HCT116 (cell line): ENCODE results near the gene OR2L8. TPM values are rescaled to one million over a fixed set of nuclear protein-coding genes. Genes with fewer than 3 reads are reported as not detected.

ENCODE experiments used
- ATAC-seq: fragments of 200-7000 bp; cut with Tn5 transposase; 2 replicates; pipeline ENCODE4 v1.9.1; 2020; ENCODE audit warnings: mild to moderate bottlenecking, moderate library complexity
- Bru-seq: library from RNA; stranded (reverse); fragments of 400-500 nt; gene quantifications from one replicate; lab custom pipeline; 2021; lab: Mats Ljungman, UMichigan
- BruChase-seq, 2 experiments: library from RNA; stranded (reverse); fragments of 400-500 nt; gene quantifications; one replicate each; lab custom pipeline; 2021; lab: Mats Ljungman, UMichigan
- BruUV-seq: library from RNA; stranded (reverse); fragments of 400-500 nt; replicated peaks from 2 replicates; lab custom pipeline; 2021; lab: Mats Ljungman, UMichigan
- CTCF ChIA-PET: fragments of 300-600 bp; sonication (Branson Sonifier 250); formaldehyde crosslinking; loops from one replicate; lab custom pipeline; 2021; ENCODE audit warnings: antibody characterized with exemption; lab: Charles Lee
- POLR2A ChIA-PET: fragments of 300-600, 350-600 bp; sonication (Branson Sonifier 250); formaldehyde crosslinking; loops from one replicate; lab custom pipeline; 2021; ENCODE audit warnings: antibody characterized with exemption; lab: Charles Lee
- RAD21 ChIA-PET, 2 experiments: fragments of 300-600 bp; sonication (Branson Sonifier 250); formaldehyde crosslinking; loops; one replicate each; lab custom pipeline; 2023; ENCODE audit warnings: low total read pairs in 2 of 2; ENCODE audit not compliant: uncharacterized antibody in 2 of 2, unreplicated experiment in 2 of 2, low non-redundant PET in 1 of 2; lab: Charles Lee
- DNase-seq: peaks from one replicate; pipeline ENCODE4 v3.0.0-alpha.2; 2010; ENCODE audit warnings: low read depth, low spot score
- H2AFZ ChIP-seq: fragments of 200-600 bp; shearing (Covaris generic), sonication (generic); 2 replicates; pipeline ENCODE4 v1.6.1; 2017; ENCODE audit warnings: low read depth, mixed run types, mixed read lengths, antibody characterized with exemption, low read length; ENCODE audit not compliant: poor library complexity, severe bottlenecking
- H3K27ac ChIP-seq: 2 replicates; pipeline ENCODE4 v1.5.1; 2012; ENCODE audit warnings: low read depth, low read length
- H3K27me3 ChIP-seq: fragments of 200-600 bp; sonication (generic); 2 replicates; pipeline ENCODE4 v1.6.1; 2016; ENCODE audit warnings: mixed run types, low read length, mixed read lengths; ENCODE audit not compliant: insufficient read depth
- H3K36me3 ChIP-seq, 2 experiments: fragments of 200-500 bp in 1 of 2; fragments of 200-600 bp in 1 of 2; sonication (Bioruptor generic) in 1 of 2; sonication (generic) in 1 of 2; 2 replicates each; pipeline versions ENCODE4 v1.5.1 to v1.6.1; 2014 to 2016; ENCODE audit warnings: low read length in 2 of 2, inconsistent platforms in 1 of 2, mixed read lengths in 1 of 2, mixed run types in 1 of 2; ENCODE audit not compliant: insufficient read depth in 2 of 2, control insufficient read depth in 1 of 2
- H3K4me1 ChIP-seq, 2 experiments: fragments of 200-600 bp in 1 of 2; sonication (generic) in 1 of 2; 2 replicates each; pipeline versions ENCODE4 v1.5.1 to v1.6.1; 2012 to 2017; ENCODE audit warnings: low read length in 2 of 2, inconsistent platforms in 1 of 2, mild to moderate bottlenecking in 1 of 2, mixed read lengths in 1 of 2, mixed run types in 1 of 2, moderate library complexity in 1 of 2; ENCODE audit not compliant: insufficient read depth in 2 of 2, control insufficient read depth in 1 of 2
- H3K4me2 ChIP-seq: fragments of 200-600 bp; sonication (generic); 2 replicates; pipeline ENCODE4 v1.6.1; 2017; ENCODE audit warnings: mixed run types, low read length, mixed read lengths
- H3K4me3 ChIP-seq, 2 experiments: fragments of 200-600 bp in 1 of 2; sonication (generic) in 1 of 2; replicated peaks in 1 of 2; 2 replicates each; pipeline ENCODE4 v1.5.1; 2011 to 2016; ENCODE audit warnings: low read length in 2 of 2, control low read depth in 1 of 2, low read depth in 1 of 2, mild to moderate bottlenecking in 1 of 2, mixed read lengths in 1 of 2, mixed run types in 1 of 2
- H3K79me2 ChIP-seq: fragments of 200-600 bp; sonication (generic); 2 replicates; pipeline ENCODE4 v1.6.1; 2017; ENCODE audit warnings: mild to moderate bottlenecking, mixed run types, low read length, moderate library complexity, mixed read lengths; ENCODE audit not compliant: insufficient read depth
- H3K9ac ChIP-seq: fragments of 200-600 bp; sonication (generic); 2 replicates; pipeline ENCODE4 v1.6.1; 2016; ENCODE audit warnings: low read length, mixed read lengths
- H3K9me2 ChIP-seq: fragments of 200-600 bp; sonication (generic), shearing (Covaris generic); 2 replicates; pipeline ENCODE4 v1.6.1; 2017; ENCODE audit warnings: mixed run types, mild to moderate bottlenecking, moderate library complexity; ENCODE audit not compliant: insufficient read depth
- H3K9me3 ChIP-seq, 2 experiments: fragments of 200-500 bp in 1 of 2; fragments of 200-600 bp in 1 of 2; sonication (Bioruptor generic) in 1 of 2; sonication (generic) in 1 of 2; 2 replicates each; pipeline ENCODE4 v1.6.1; 2014 to 2017; ENCODE audit warnings: low read length in 2 of 2, mixed read lengths in 2 of 2, inconsistent platforms in 1 of 2, low read depth in 1 of 2, mild to moderate bottlenecking in 1 of 2, mixed run types in 1 of 2, moderate library complexity in 1 of 2; ENCODE audit not compliant: control insufficient read depth in 1 of 2, insufficient read depth in 1 of 2
- H4K20me1 ChIP-seq: fragments of 200-600 bp; sonication (generic), shearing (Covaris generic); 2 replicates; pipeline ENCODE4 v1.6.1; 2017; ENCODE audit warnings: mixed run types, mild to moderate bottlenecking, moderate library complexity; ENCODE audit not compliant: insufficient read depth
- CEBPB ChIP-seq: IDR thresholded peaks from 2 replicates; pipeline ENCODE4 v1.6.1; 2012; ENCODE audit warnings: low read depth
- CTCF ChIP-seq, 3 experiments: fragments of 200-600 bp in 1 of 3; sonication (generic) in 1 of 3; IDR thresholded peaks in 2 of 3; conservative IDR thresholded peaks in 1 of 3; 2 replicates each; pipeline ENCODE4 v1.5.1; 2012 to 2017; ENCODE audit warnings: low read depth in 2 of 3, low read length in 2 of 3, antibody characterized with exemption in 1 of 3, borderline replicate concordance in 1 of 3, control low read depth in 1 of 3, mild to moderate bottlenecking in 1 of 3, mixed read lengths in 1 of 3, mixed run types in 1 of 3, moderate library complexity in 1 of 3; ENCODE audit not compliant: insufficient read depth in 1 of 3
- EGR1 ChIP-seq: IDR thresholded peaks from 2 replicates; pipeline ENCODE4 v1.6.1; 2012; ENCODE audit warnings: low read depth
- EZH2 ChIP-seq: fragments of 200-600 bp; sonication (generic); IDR thresholded peaks from 2 replicates; pipeline ENCODE4 v1.6.1; 2017; ENCODE audit warnings: antibody characterized with exemption, mixed run types
- EZH2phosphoT487 ChIP-seq: fragments of 200-600 bp; IDR thresholded peaks from 2 replicates; pipeline ENCODE4 v1.6.1; 2018; ENCODE audit warnings: antibody characterized with exemption, borderline replicate concordance
- FOSL1 ChIP-seq: IDR thresholded peaks from 2 replicates; pipeline ENCODE4 v1.6.1; 2012; ENCODE audit warnings: low read depth
- JUND ChIP-seq: IDR thresholded peaks from 2 replicates; pipeline ENCODE4 v1.6.1; 2012
- POLR2A ChIP-seq: IDR thresholded peaks from 2 replicates; pipeline ENCODE4 v1.7.0; 2011; ENCODE audit warnings: borderline replicate concordance; ENCODE audit not compliant: insufficient read depth, insufficient read length; ENCODE audit errors: extremely low read depth
- SIN3A ChIP-seq: IDR thresholded peaks from 2 replicates; pipeline ENCODE4 v1.6.1; 2012; ENCODE audit warnings: low read depth
- ZFX ChIP-seq: fragments of 450-650 bp; IDR thresholded peaks from 2 replicates; pipeline ENCODE4 v1.6.1; 2017
- ZNF274 ChIP-seq: fragments of 200-500 bp; sonication (Bioruptor generic); IDR thresholded peaks from 2 replicates; pipeline ENCODE4 v1.6.1; 2014; ENCODE audit warnings: mild to moderate bottlenecking, low read depth, low read length, inconsistent platforms
- intact Hi-C: fragments of 100-400 bp; cut with micrococcal nuclease; formaldehyde crosslinking; loops from 2 replicates; pipeline ENCODE4 v1.10.0; 2022
- long read RNA-seq: library from polyadenylated mRNA; unstranded; transcript quantifications from one replicate; pipeline ENCODE4 v2.0.0, GENCODE V29; 2021; ENCODE audit not compliant: unreplicated experiment
- polyA plus RNA-seq: library from polyadenylated mRNA; unstranded; fragments of >200 nt; gene quantifications from 2 replicates; pipeline ENCODE4 v1.2.1, GENCODE V29; 2012; ENCODE audit warnings: missing spikeins
- total RNA-seq: library from RNA; stranded (reverse); gene quantifications from one replicate; pipeline ENCODE4 v1.2.1, GENCODE V29; 2021; ENCODE audit not compliant: unreplicated experiment
- TF ChIP-seq, protein P1 (sequence below): IDR thresholded peaks from 2 replicates; pipeline ENCODE4 v1.6.1; 2012

Gene OR2L8, protein sequence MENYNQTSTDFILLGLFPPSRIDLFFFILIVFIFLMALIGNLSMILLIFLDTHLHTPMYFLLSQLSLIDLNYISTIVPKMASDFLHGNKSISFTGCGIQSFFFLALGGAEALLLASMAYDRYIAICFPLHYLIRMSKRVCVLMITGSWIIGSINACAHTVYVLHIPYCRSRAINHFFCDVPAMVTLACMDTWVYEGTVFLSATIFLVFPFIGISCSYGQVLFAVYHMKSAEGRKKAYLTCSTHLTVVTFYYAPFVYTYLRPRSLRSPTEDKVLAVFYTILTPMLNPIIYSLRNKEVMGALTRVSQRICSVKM
- total RNA-seq (not detected), Bru-seq, nascent RNA (not detected), BruChase-seq, experiment 1, labeled RNA remaining after a 6-hour chase (not detected), BruChase-seq, experiment 2, labeled RNA remaining after a 2-hour chase (not detected)
- not detected in 2 replicates for polyA plus RNA-seq
- long read RNA-seq: 0 reads

- Histone ChIP-seq H3K79me2 (no peaks in the 10 kb centered on the region), H3K4me1 (no peaks in the 10 kb centered on the region), H3K27ac (no peak within 1 kb of the TSS), H3K9ac (no peak within 1 kb of the TSS), H4K20me1 (no peaks in the 10 kb centered on the region), H3K9me2 (no peaks in the 10 kb centered on the region), H2AFZ (no peak within 1 kb of the TSS), H3K9me3 (peaks cover 11 to 13% of the 10 kb centered on the region in 2 experiments; a peak in 2 of 4 replicates), H3K4me2 (no peak within 1 kb of the TSS), H3K27me3 (no peaks in the 10 kb centered on the region), H3K36me3 (no peaks in the 10 kb centered on the region), H3K4me3 (no peak within 1 kb of the TSS)
- DNase-seq: no peak
- ChIA-PET RAD21 (no interaction called here), CTCF (no interaction called here), POLR2A (no interaction called here)
- no TSS peak for BruUV-seq
- no peak for TF ChIP-seq CTCF (IDR thresholded peaks at IDR 0.05 in 2 of 3, conservative IDR thresholded peaks at IDR 0.05 in 1 of 3; ENCODE audit: borderline replicate concordance in 1 of 3, insufficient read depth in 1 of 3, low read depth in 2 of 3, low read length in 2 of 3)
- no peak for ATAC-seq
- intact Hi-C loops: no loop called here
Observed at GRCh38 chr1:247948558-247948957, at the start of gene OR2L8. Gene OR2L8 (plus strand): TSS chr1:247948858. CDS start chr1:247948858, 0 bp downstream.

GRCh38 chr1:247904122-247904521, 44.5 kb upstream of the OR2L8 start:
- TF ChIP-seq EZH2: no peak
- TF ChIP-seq ZNF274: no peak
- TF ChIP-seq, protein P1, sequence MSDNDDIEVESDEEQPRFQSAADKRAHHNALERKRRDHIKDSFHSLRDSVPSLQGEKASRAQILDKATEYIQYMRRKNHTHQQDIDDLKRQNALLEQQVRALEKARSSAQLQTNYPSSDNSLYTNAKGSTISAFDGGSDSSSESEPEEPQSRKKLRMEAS: no peak
- no peak for TF ChIP-seq POLR2A
- TF ChIP-seq ZFX: no peak
- no peak for TF ChIP-seq JUND
- TF ChIP-seq FOSL1: no peak
- TF ChIP-seq EGR1: no peak
- TF ChIP-seq EZH2phosphoT487: no peak
- TF ChIP-seq CEBPB: no peak
- no peak for TF ChIP-seq SIN3A
- POLR2A ChIA-PET: no interaction called here
- RAD21 ChIA-PET: no interaction called here

More at GRCh38 chr1:247904122-247904521, 44.5 kb upstream of the OR2L8 start:
- no TSS peak for BruUV-seq
- DNase-seq: no peak
- no peak for ATAC-seq
- no peaks in the 10 kb centered on the region for H3K9me2 ChIP-seq
- H3K9ac ChIP-seq: no peak overlapping the region
- no peak overlapping the region for H2AFZ ChIP-seq
- no peaks in the 10 kb centered on the region for H3K27me3 ChIP-seq
- H3K4me1 ChIP-seq: no peaks in the 10 kb centered on the region
- H3K79me2 ChIP-seq: no peaks in the 10 kb centered on the region
- intact Hi-C loops: no loop called here
- H4K20me1 ChIP-seq: no peaks in the 10 kb centered on the region
- H3K9me3 ChIP-seq: peaks cover 0 to 5% of the 10 kb centered on the region in 2 experiments; a peak in 2 of 4 replicates
- no peaks in the 10 kb centered on the region for H3K36me3 ChIP-seq
- H3K4me3 ChIP-seq: no peak overlapping the region
- no peak overlapping the region for H3K27ac ChIP-seq
- CTCF ChIA-PET: no interaction called here
- H3K4me2 ChIP-seq: no peak overlapping the region
